K562 (cell line): ENCODE measurements around the gene C1orf87. TPM values are rescaled to one million over a fixed set of nuclear protein-coding genes. Genes with fewer than 3 reads are reported as not detected.

ENCODE experiments used
- ATAC-seq: fragments of 200-7000 bp; cut with Tn5 transposase; 3 replicates; pipeline ENCODE4 v1.9.1; 2020; ENCODE audit warnings: moderate library complexity
- BruUV-seq: library from RNA; stranded (reverse); fragments of 400-500 nt; replicated peaks from 2 replicates; lab custom pipeline; 2021; lab: Mats Ljungman, UMichigan
- CTCF ChIA-PET: fragments of 300-600 bp; formaldehyde crosslinking; extraction: SDS; loops from one replicate; lab custom pipeline; 2021; ENCODE audit warnings: low intra/inter-chr PET ratio; lab: Yijun Ruan, JAX
- POLR2A ChIA-PET: fragments of 300-600, 350-650 bp; sonication (Branson Sonifier 250); formaldehyde crosslinking; extraction: SDS; loops from one replicate; lab custom pipeline; 2021; ENCODE audit warnings: antibody characterized with exemption, inconsistent platforms; lab: Yijun Ruan, JAX
- DNase-seq, 4 experiments: peaks; one replicate each; pipeline versions ENCODE4 v3.0.0 to v3.0.0-alpha.2; 2011 to 2018; ENCODE audit warnings: low spot score in 3 of 4, mixed read lengths in 3 of 4; ENCODE audit errors: extremely low read depth in 1 of 4
- FAIRE-seq: peaks from 2 replicates; lab custom pipeline; 2011; peaks lifted over from hg19 to GRCh38; lab: Jason Lieb, UNC
- H2AFZ ChIP-seq: 2 replicates; pipeline ENCODE4 v1.6.0; 2011; ENCODE audit warnings: low read depth, low read length, control low read depth, inconsistent platforms
- H3K27ac ChIP-seq: fragments of 200-600 bp; 3 replicates; pipeline ENCODE4 v1.8.0; 2011; ENCODE audit warnings: low read depth, mild to moderate bottlenecking, control low read depth, inconsistent platforms, low read length, moderate library complexity, mixed read lengths; ENCODE audit errors: extremely low read depth
- H3K27me3 ChIP-seq, 2 experiments: fragments of 300-600 bp in 1 of 2; 2 replicates in 1 of 2; 3 replicates in 1 of 2; pipeline versions ENCODE4 v1.6.0 to v1.8.0; 2011; ENCODE audit warnings: inconsistent platforms in 2 of 2, low read length in 2 of 2, mild to moderate bottlenecking in 1 of 2, mixed read lengths in 1 of 2, moderate library complexity in 1 of 2; ENCODE audit not compliant: control insufficient read depth in 2 of 2, insufficient read depth in 2 of 2
- H3K36me3 ChIP-seq: fragments of 300-600 bp; 3 replicates; pipeline ENCODE4 v1.8.0; 2011; ENCODE audit warnings: mild to moderate bottlenecking, low read length, inconsistent platforms; ENCODE audit not compliant: control insufficient read depth, insufficient read depth
- H3K4me1 ChIP-seq, 2 experiments: fragments of 200-600 bp in 1 of 2; replicated peaks in 1 of 2; 2 replicates in 1 of 2; 3 replicates in 1 of 2; pipeline versions ENCODE4 v1.5.1 to v1.8.0; 2011; ENCODE audit warnings: inconsistent platforms in 2 of 2, low read length in 2 of 2, mild to moderate bottlenecking in 1 of 2, mixed read lengths in 1 of 2, moderate library complexity in 1 of 2; ENCODE audit not compliant: control insufficient read depth in 2 of 2, insufficient read depth in 2 of 2
- H3K4me2 ChIP-seq: 2 replicates; pipeline ENCODE4 v1.6.1; 2011; ENCODE audit warnings: low read length, control low read depth, inconsistent platforms, mixed read lengths; ENCODE audit not compliant: insufficient read depth
- H3K4me3 ChIP-seq: fragments of 200-600 bp; sonication (generic), shearing (Covaris generic); 2 replicates; pipeline ENCODE4 v1.5.1; 2016; ENCODE audit warnings: control low read depth, inconsistent platforms
- H3K79me2 ChIP-seq: fragments of 200-600 bp; 3 replicates; pipeline ENCODE4 v1.8.0; 2011; ENCODE audit warnings: low read length, inconsistent platforms; ENCODE audit not compliant: control insufficient read depth, insufficient read depth
- H3K9ac ChIP-seq, 2 experiments: 2 replicates each; pipeline versions ENCODE4 v1.6.0 to v1.6.1; 2011; ENCODE audit warnings: low read depth in 2 of 2, low read length in 2 of 2, control low read depth in 1 of 2, inconsistent platforms in 1 of 2, mild to moderate bottlenecking in 1 of 2, mixed read lengths in 1 of 2; ENCODE audit not compliant: insufficient read depth in 1 of 2
- H3K9me1 ChIP-seq: one replicate; pipeline ENCODE4 v1.6.0; 2011; ENCODE audit warnings: inconsistent platforms, mild to moderate bottlenecking, low read length, moderate library complexity; ENCODE audit not compliant: control insufficient read depth, insufficient read depth
- H3K9me3 ChIP-seq: replicated peaks from 2 replicates; pipeline ENCODE4 v1.5.1; 2011; ENCODE audit warnings: low read depth, low read length, inconsistent platforms; ENCODE audit not compliant: control insufficient read depth, insufficient read depth
- H4K20me1 ChIP-seq: replicated peaks from 2 replicates; pipeline ENCODE4 v1.6.1; 2011; ENCODE audit warnings: low read length, inconsistent platforms, mixed read lengths; ENCODE audit not compliant: control insufficient read depth, insufficient read depth
- BRCA1 ChIP-seq, 2 experiments: fragments of 450-650 bp in 1 of 2; sonication (generic) in 1 of 2; formaldehyde crosslinking in 1 of 2; IDR thresholded peaks; 2 replicates each; pipeline versions ENCODE4 v1.5.0 to v1.6.1; 2017 to 2020; ENCODE audit warnings: mild to moderate bottlenecking in 1 of 2, missing genetic modification reagents in 1 of 2
- HES1 ChIP-seq: fragments of 450-650 bp; IDR thresholded peaks from 2 replicates; pipeline ENCODE4 v1.6.1; 2016; ENCODE audit warnings: low read depth, mild to moderate bottlenecking, moderate library complexity
- JUND ChIP-seq, 2 experiments: IDR thresholded peaks; 2 replicates in 1 of 2; 3 replicates in 1 of 2; pipeline ENCODE4 v1.6.1; 2011; ENCODE audit warnings: borderline replicate concordance in 2 of 2, low read depth in 2 of 2, low read length in 2 of 2, improper control_type of control experiment in 1 of 2, missing biosample characterization in 1 of 2, missing genetic modification characterization in 1 of 2, missing genetic modification reagents in 1 of 2
- LCOR ChIP-seq: sonication (generic); formaldehyde crosslinking; IDR thresholded peaks from 2 replicates; pipeline ENCODE4 v1.8.0; 2022; ENCODE audit warnings: mild to moderate bottlenecking, missing genetic modification reagents
- NONO ChIP-seq, 2 experiments: fragments of 200-400 bp in 1 of 2; fragments of 450-650 bp in 1 of 2; formaldehyde crosslinking in 1 of 2; IDR thresholded peaks; 2 replicates each; pipeline ENCODE4 v1.6.1; 2017; ENCODE audit warnings: low read depth in 2 of 2, mild to moderate bottlenecking in 2 of 2, moderate library complexity in 2 of 2, low read length in 1 of 2
- RNF2 ChIP-seq: sonication (generic); IDR thresholded peaks from 2 replicates; pipeline ENCODE4 v1.6.1; 2016
- SMAD3 ChIP-seq: fragments of 450-650 bp; formaldehyde crosslinking; conservative IDR thresholded peaks from 2 replicates; pipeline ENCODE4 v1.4.0; 2020; ENCODE audit warnings: mild to moderate bottlenecking
- ZNF121 ChIP-seq: sonication (generic); formaldehyde crosslinking; conservative IDR thresholded peaks from 2 replicates; pipeline ENCODE4 v1.8.0; 2022; ENCODE audit warnings: missing genetic modification reagents
- ZNF75A ChIP-seq: fragments of 450-650 bp; formaldehyde crosslinking; IDR thresholded peaks from 2 replicates; pipeline ENCODE4 v1.4.0; 2020; ENCODE audit warnings: mild to moderate bottlenecking
- ZNF764 ChIP-seq: fragments of 250-450 bp; sonication (Bioruptor Pico); IDR thresholded peaks from 2 replicates; pipeline ENCODE4 v1.4.0; 2020; ENCODE audit warnings: low read depth, mild to moderate bottlenecking, moderate library complexity
- WGBS: fragments of 100-300 bp; shearing (Covaris generic); methylation state at CpG from one replicate; pipeline ENCODE4 v1.1.6; 2016; ENCODE audit warnings: low coverage, mixed read lengths; ENCODE audit not compliant: insufficient coverage; ENCODE audit errors: missing lambda C conversion rate; 5-methylcytosine and 5-hydroxymethylcytosine counted together
- in situ Hi-C: fragments of 300-500 bp; cut with MboI; formaldehyde crosslinking; loops from 4 replicates; pipeline ENCODE4 v1.15.0; 2018; ENCODE audit warnings: inconsistent platforms, mixed read lengths
- intact Hi-C: fragments of 100-400 bp; cut with micrococcal nuclease; formaldehyde crosslinking; loops from 2 replicates; pipeline ENCODE4 v1.14.2; 2022
- polyA plus RNA-seq, 8 experiments: library from polyadenylated mRNA; depleted of rRNA in 4 of 8; stranded (reverse) in 5 of 8; unstranded in 3 of 8; fragments of >200 nt; fragmentation: Nextera tagmentation in 2 of 8; fragmentation: Illumina TruSeq in 1 of 8; extraction: Ambion mirVana in 2 of 8; extraction: Trizol in 1 of 8; gene quantifications; 2 replicates each; pipeline versions ENCODE4 v1.2.1 to v1.2.3, GENCODE V29; 2011 to 2014; ENCODE audit warnings: inconsistent platforms in 1 of 8, missing spikeins in 1 of 8
- total RNA-seq, 7 experiments: library from RNA; depleted of rRNA in 6 of 7; stranded (reverse); fragments of >200 nt in 6 of 7; fragmentation: Illumina TruSeq in 2 of 7; extraction: Trizol in 2 of 7; gene quantifications; 2 replicates each; pipeline versions ENCODE4 v1.2.1 to v1.2.3, GENCODE V29; 2011 to 2021; ENCODE audit warnings: low replicate concordance in 1 of 7
- TF ChIP-seq, protein P1 (sequence below): fragments of 250-450 bp; sonication (Bioruptor Pico); IDR thresholded peaks from 2 replicates; pipeline ENCODE4 v1.8.0; 2021; ENCODE audit warnings: mild to moderate bottlenecking, moderate library complexity
- TF ChIP-seq, protein P2 (sequence below): IDR thresholded peaks from 3 replicates; pipeline ENCODE4 v1.6.1; 2011; ENCODE audit warnings: borderline replicate concordance, mild to moderate bottlenecking; ENCODE audit not compliant: insufficient read length, insufficient read depth

C1orf87 gene
- total and polyA plus RNA-seq, 9 of the 15 experiments (the other 6 are each of a cell fraction or from before 2014, with no cell fraction given) = not detected

GRCh38 chr1:60071296-60071695 lies 2.3 kb downstream of the C1orf87 start:
- H3K9me3 ChIP-seq = no peaks in the 10 kb centered on the region
- no peak overlapping the region for H3K4me3 ChIP-seq
- intact Hi-C loops = no loop called here
- H3K4me2 ChIP-seq = no peak overlapping the region
- no peaks in the 10 kb centered on the region for H3K36me3 ChIP-seq
- ATAC-seq = no peak
- H3K79me2 ChIP-seq = no peaks in the 10 kb centered on the region
- in situ Hi-C loops = no loop called here
- H4K20me1 ChIP-seq = no peaks in the 10 kb centered on the region
- no peaks in the 10 kb centered on the region for H3K9me1 ChIP-seq
- ChIA-PET CTCF (no interaction called here), POLR2A (interaction anchor here (0.6 kb wide), 1 partner anchor 191 kb away, joined by 3 read pairs; no protein-coding TSS in a partner anchor)
- H2AFZ ChIP-seq = no peak overlapping the region
- no peak overlapping the region for H3K27ac ChIP-seq
- H3K27me3 ChIP-seq = peaks cover 0 to 6% of the 10 kb centered on the region in 2 experiments; a peak in 1 of 5 replicates
- WGBS = 0% methylated on average over 1 of the region's 1 CpG
- no peak overlapping the region for H3K9ac ChIP-seq
- peaks cover 0 to 5% of the 10 kb centered on the region in 2 experiments; a peak in 2 of 5 replicates for H3K4me1 ChIP-seq
- TF ChIP-seq BRCA1 (IDR thresholded peaks at IDR 0.05) (no peak), BRCA1 (CRISPR knock-in tag; IDR thresholded peaks at IDR 0.05) (no peak), HES1 (no peak), SMAD3 (CRISPR knock-in tag) (no peak)
- no peak for DNase-seq
- FAIRE-seq = no peak
- no TSS peak for BruUV-seq

DNA sequence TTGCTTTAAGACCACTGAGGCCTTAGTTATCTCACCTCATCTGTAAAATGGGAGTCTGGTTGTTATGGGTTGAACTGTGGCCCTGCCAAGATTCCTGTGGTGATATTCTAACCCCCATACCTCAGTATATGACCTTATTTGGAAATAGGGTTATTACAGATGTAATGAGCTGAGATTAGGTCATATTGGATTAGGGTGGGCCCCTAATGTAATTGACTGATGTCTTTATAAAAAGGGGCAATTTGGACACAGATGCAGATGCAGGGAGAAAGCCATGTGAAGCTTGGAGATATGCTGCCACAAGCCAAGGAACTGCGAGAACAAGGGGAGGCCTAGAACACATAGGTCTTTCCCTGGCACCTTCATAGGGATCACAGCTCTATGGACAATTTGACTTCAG lies 3.9 kb downstream of the C1orf87 start:
- Histone ChIP-seq H3K36me3 (no peaks in the 10 kb centered on the region), H3K9me3 (no peaks in the 10 kb centered on the region; the same call in 1 of the 2 replicates), H3K9ac (no peak overlapping the region), H3K9me1 (no peaks in the 10 kb centered on the region), H3K4me2 (no peak overlapping the region), H3K4me3 (no peak overlapping the region), H3K79me2 (no peaks in the 10 kb centered on the region), H2AFZ (no peak overlapping the region), H4K20me1 (no peaks in the 10 kb centered on the region), H3K4me1 (peaks cover 0 to 5% of the 10 kb centered on the region in 2 experiments; a peak in 2 of 5 replicates), H3K27me3 (peaks cover 0 to 6% of the 10 kb centered on the region in 2 experiments; a peak in 1 of 5 replicates), H3K27ac (no peak overlapping the region)
- ChIA-PET POLR2A (no interaction called here), CTCF (no interaction called here)
- WGBS = 0% methylated on average over 1 of the region's 1 CpG
- FAIRE-seq = no peak
- no peak for ATAC-seq
- no TSS peak for BruUV-seq
- TF ChIP-seq ZNF764 (CRISPR knock-in tag) (no peak), JUND (IDR thresholded peaks at IDR 0.05; ENCODE audit: borderline replicate concordance, low read depth, low read length) (no peak), JUND (tag; IDR thresholded peaks at IDR 0.05; ENCODE audit: borderline replicate concordance, low read depth, low read length) (no peak), RNF2 (no peak), NONO (IDR thresholded peaks at IDR 0.05; ENCODE audit: low read depth in 2 of 2, low read length in 1 of 2) (no peak), ZNF75A (CRISPR knock-in tag) (no peak), LCOR (CRISPR knock-in tag) (no peak), ZNF121 (CRISPR knock-in tag) (no peak)
- TF ChIP-seq, protein P1, sequence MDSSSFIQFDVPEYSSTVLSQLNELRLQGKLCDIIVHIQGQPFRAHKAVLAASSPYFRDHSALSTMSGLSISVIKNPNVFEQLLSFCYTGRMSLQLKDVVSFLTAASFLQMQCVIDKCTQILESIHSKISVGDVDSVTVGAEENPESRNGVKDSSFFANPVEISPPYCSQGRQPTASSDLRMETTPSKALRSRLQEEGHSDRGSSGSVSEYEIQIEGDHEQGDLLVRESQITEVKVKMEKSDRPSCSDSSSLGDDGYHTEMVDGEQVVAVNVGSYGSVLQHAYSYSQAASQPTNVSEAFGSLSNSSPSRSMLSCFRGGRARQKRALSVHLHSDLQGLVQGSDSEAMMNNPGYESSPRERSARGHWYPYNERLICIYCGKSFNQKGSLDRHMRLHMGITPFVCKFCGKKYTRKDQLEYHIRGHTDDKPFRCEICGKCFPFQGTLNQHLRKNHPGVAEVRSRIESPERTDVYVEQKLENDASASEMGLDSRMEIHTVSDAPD = no peak
- TF ChIP-seq, protein P2, sequence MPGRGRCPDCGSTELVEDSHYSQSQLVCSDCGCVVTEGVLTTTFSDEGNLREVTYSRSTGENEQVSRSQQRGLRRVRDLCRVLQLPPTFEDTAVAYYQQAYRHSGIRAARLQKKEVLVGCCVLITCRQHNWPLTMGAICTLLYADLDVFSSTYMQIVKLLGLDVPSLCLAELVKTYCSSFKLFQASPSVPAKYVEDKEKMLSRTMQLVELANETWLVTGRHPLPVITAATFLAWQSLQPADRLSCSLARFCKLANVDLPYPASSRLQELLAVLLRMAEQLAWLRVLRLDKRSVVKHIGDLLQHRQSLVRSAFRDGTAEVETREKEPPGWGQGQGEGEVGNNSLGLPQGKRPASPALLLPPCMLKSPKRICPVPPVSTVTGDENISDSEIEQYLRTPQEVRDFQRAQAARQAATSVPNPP = no peak
- no peak for DNase-seq
- in situ Hi-C loops = no loop called here
- intact Hi-C loops = no loop called here
